ENCODE results near the gene CCNJL.

CCNJL gene

DNA sequence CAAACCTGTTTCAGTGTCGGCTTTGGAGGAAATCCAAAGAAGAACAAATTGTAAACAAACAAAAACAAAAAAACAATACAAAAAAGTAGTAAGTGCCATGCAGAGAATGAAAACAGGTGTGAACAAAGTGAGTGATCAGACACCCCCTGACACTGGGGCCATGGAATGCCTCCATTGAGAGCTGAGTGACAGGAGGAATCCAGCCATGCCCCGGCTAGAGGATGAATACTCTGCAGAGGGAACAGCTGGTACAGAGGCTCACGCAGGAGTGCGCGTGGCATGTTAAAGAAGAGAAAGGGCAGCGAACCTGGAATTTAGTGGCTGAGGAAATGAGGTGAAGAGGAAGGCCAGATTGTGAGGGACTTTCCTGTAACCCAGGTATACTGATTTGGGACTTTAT, 15.5 kb upstream of the CCNJL start:
- DNase-seq, result no peak

DNA sequence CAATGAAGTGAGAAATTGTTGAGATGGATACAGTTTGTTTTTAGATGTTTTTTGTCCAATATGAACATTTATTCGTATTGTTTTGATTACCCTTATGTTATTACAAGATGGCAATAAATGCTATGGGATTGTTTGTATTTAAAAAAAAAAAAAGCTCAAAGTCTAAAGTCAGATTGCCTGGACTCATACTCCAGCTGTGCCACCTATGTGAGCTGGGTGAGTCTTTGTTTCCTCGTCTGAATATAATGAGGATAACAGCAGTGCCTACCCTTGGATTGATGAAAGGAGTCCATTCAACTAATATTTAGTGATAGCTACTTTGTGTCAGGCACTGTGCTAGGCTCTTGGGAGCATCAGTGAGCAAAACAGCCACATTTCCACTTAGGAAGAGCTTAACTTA, 14.6 kb upstream of the CCNJL start:
- no peak for DNase-seq

DNA sequence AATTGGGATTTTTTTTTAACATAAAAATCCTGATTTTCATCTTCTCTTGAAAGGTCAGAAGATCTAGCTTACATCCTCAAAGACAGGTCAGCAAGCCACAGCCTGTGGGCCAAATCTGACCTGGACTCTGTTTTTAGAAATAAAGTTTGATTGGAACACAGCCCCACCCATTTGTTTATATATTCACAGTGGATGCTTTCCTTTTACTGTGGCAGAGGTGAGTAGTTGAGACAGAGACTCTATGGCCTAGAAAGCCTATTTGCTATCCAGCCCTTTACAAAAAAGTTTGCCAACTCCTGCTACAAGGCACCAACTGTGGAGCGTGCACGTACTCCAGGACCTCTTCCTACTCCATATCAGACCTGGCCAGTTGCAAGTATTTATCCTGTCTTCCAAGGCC, 13.4 kb upstream of the CCNJL start:
- no peak for DNase-seq

DNA sequence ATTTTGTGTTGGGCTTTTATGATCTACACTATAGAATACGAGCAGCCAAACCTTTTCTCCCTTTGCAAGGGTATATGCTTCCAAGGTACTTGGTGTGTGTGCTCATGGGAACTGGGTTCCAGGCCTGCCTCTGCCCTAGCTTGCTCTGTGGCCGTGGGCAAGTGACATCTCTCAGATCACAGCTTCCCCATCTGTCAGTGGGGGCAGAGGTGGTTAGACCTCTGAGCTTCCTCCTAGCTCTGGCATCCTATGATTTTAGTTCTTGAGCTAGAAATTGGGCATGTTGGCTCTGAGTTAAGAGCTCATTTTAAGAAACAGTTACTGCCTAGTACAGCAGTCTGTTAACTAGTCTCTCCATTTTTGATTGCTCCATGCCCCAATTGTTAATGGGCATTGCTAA, 12.5 kb upstream of the CCNJL start:
- no peak for DNase-seq

DNA sequence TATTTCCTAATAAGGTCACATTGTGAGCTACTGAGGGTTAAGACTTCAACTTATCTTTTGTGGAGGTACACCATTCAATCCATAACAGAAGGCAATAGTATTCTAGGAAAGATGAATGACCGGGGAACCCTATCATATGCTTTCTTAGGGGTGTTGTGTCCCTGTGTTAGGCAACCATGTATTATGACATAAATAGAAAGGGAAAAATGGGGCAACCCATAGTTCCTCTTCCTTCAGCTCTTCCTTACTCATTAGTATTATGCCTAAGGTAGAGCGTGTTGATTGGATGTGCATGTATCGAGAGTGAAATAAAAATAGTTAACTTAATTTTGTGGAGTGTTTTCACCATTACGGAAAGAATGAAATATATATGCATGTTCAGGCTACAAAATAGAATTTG, 6.0 kb upstream of the CCNJL start:
- no peak for DNase-seq

DNA sequence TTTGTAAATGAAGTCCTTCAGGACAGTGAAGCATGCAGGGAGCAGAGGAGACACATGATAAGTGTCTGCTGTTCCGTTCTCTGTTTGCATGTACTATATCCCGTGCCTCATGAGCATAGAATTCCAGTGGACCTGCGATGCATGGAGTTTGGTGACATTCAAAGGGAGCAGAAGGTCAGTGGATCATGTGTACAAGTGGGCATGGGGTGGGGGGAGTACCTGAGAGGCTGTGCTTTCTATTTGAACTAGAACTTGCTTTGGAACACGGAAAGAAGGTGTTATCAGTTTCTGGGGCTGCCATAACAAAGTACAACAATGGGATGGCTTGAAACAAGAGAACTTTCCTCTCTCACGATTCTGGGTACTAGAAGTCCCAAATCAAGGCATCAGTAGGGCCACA, 5.1 kb upstream of the CCNJL start:
- DNase-seq, result no peak

DNA sequence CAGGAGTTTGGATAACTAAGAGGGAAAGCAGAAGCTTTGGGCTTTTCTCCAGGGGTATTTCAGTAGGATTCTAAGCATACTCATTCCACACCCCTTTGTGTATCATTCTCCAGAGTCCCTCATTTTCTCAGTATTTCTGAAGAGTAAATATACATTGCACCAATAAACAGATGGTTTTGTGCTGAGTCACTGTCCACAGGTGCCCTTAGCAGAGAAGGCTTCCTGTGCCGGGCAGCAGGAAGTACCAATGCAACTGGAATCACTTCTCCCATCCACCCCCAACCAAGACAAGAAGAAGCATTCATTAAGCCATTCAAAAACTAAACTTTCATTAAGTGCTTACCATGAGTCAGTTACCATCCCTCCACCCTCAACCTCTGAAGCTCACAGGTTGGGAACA, 3.6 kb upstream of the CCNJL start:
- DNase-seq, result no peak

DNA sequence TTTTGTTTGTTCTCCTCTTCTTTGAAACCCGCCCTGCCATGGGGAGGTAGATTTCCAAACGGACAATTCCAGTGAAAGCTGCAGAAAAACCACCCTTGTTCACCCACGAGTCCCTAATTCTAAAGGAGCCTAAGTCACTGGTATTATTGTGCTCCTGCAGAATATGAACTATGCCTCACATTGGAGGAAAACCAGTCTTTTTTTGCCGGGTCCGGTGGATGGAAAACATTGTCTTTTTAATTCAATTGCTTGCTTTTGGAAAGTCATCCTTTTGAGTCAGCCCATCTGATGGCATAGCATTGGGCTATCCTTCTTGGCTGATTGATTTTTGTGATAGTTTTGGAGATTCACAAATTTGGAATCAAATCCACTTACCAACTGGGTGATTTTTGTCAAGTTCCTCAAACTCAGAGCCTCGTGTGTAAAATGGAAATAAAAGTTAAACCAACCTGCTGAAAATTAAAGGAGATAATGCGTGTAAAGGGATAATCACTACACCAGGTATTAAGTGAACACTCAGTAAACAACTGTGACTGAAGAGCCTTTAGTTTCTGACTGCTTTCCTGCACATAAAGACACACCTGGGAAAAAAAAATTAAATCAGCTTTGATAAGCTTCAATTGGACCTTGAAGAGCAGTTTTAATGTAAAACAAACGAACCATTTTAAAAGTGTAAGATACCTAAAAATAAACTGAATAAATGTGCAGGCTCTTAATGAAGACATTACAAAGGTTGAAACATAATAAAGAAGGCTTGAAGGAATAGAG, 780 bp upstream of the CCNJL start:
- DNase-seq, result no peak

DNA sequence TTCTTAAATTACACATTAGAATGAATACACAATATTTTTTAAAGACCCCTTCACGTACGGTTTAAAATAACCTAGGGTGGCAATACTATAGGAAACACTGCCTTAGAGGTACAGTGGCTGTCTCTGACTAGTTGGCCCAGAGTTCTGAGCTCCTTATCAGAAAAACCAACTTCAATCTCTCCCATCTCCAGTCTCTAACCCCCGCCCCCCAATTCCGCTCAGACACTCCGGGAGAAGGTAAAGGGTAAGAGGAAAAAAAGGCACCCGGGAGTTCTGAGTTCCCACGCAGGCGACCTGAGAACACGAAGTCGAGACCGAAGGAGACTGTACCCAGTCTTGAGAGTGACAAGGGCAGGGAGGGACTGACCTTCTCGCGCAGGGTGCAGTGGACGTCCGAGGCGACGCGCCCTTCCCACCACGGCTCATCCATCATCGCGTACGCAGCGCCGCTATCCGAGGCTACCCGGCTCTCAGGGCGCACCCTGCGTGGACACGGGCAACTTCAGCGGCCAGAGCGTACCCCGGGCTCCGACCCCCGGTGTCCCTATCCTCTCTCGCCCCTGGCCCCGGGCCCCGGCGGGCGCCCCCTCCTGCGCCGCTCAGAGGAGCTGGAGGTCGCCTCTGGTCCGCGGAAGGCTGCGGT, 752 bp downstream of the CCNJL start:
- no peak for DNase-seq

DNA sequence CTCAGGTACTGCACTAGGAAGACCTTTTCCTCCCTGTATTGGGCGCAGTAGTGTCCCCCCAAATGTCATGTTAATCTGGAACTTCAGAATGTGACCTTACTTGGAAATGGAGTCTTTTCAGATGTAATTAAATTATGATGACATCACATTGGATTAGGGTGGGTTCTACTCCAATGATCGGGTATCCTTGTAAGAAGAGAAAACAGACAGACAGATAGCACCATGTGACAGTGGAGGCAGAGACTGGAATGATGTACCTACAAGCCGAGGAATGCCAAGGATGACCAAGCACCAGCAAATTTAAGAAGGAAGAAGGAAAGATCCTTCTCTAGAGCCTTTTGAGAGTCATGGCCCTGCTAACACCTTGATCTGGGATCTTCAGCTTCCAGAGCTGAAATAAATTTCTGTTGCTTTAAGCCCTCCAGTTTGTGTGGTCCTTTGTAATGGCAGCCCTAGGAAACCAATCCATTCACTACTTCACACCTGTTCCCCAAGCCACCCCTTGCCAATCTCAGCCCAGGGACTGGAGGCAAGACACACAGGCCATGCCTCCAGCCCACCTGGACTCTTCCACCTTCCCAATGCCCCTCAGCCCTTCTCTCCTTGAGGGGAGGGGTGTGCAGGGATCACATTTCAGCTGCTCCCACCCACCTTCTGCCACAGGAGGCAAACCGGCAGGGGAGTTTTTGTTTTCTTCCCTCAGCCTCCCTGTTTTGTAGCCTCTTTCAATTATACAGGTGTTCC, 1.6 kb downstream of the CCNJL start:
- no peak for DNase-seq

DNA sequence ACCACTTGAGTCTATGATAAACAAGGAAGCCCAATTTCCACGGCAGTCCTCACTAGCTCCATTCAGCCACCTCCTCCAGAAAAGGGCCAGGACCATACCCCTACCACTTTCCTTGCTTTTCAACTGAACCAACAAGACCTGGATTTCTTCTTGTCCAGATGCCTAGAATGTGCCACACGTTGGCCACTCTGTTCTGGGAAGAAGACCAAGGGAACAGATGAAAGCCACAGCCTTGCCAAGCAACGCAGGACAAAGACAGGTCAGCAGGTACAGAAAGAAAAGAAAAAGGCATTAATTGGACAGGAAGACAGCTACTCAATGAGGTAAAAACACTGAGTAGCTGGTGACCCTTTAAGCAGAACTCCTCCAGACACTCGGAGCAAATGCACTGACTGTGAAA, 2.2 kb downstream of the CCNJL start:
- no peak for DNase-seq

DNA sequence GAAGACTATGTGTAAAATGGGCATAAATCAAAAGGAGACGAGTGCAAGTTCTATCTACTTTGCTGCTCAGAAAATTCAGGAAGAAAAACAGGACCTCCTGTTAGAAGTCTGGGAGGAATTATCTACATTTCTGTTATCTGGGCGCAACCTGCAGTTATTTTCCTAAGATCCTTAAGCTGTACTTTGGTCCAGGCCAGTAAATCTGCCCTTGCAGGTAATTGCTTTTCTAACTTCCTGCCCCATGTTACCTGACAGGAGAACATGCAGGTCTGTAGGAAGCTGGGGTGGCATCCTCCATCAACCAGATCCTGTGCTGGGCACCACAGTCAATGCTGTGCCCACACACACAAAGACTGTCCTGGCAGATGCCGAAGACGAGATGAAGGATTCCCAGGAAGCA, 5.7 kb downstream of the CCNJL start:
- DNase-seq, result no peak

DNA sequence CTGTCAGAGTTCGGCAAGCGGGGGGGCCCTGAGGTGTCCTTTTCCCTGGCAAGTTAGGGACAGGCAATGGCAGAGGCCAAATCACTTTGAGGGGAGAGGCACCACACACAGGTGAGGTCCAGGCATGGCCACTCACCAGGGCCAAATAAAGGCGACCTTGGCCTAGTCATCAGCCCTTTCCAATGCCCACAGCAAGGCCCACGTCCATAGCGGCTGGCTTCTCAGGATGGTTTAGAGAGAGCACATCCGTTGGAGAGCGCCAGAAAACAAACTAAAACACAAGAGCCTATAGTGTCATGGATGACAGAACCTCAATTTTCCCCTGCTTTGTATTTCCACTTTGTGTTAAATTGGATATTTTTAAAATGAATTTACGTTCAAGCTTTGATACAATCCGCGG, 7.0 kb downstream of the CCNJL start:
- DNase-seq, result no peak

DNA sequence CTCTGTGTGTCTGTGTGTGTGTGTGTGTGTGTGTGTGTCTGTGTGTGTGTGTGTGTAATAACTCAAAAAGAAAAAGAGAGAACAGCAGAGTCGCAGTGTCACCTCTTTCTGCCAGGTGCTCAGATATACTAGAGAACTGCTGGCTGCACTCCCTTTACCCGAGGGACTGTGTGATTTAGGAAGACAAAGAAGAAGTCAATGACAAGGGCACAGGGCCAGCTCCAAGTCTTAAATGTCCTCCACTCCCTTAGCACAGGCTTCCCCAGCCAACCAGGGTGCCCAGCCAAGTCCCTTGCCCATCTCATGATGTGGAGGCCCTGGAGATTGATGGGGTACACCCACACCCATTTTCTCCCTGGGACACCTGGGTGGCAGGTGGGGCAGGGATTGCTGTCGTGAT, 8.7 kb downstream of the CCNJL start:
- DNase-seq, result no peak

DNA sequence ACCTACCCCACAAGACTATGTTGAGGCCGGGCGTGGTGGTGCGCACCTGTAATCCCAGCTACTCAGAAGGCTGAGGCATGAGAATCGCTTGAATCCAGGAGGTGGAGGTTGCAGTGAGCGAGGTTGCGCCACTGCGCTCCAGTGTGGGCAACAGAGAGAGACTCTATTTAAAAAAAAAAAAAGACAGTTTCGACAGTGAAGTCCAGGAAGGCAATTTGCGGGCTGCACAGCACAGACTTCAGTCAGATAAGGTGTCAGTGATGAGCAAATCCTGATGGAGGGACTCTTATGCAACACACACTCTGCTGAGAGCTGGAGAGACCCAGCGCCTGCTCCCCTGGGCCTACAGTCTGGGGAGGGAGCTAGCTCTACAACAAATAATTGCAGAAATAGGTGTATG, 14.2 kb downstream of the CCNJL start:
- no peak for DNase-seq

DNA sequence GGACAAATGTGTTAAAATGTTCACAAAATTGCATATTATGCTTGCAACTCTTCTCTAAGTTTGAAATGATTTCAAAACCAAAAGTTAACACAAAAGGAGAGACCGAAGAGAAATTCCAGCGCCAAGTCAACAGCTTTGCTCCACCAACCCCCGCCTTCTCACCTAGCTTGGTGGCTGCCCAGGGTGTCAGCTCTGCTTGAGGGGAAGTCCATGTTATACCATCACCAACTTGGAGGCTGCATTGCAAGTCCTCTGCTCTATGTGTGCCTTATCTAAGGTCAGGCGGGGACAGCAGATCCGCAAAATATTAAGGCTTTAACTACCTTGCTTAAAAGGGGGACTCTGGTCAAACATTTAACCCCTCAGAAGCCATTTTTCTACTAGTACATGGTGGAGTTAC, 14.6 kb downstream of the CCNJL start:
- DNase-seq, result no peak

DNA sequence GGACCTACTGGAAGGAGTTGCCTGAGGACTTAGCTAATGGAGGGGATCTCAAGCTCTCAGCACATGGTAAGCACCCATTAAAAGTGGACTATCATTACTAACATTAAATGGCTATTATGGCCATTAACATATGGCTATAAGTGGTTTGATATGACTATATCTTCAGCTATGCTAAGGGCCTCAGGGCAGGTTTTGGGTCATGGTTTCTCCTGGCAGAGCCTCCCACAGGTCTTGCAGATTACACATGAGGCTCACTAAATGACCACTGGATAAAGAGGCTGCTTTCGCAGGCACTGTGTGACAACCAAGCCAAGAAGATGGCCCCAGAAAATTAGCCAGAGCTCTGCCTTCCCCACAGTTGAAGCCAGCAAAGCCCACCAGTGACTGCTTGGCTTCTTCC, 15.4 kb downstream of the CCNJL start:
- no peak for DNase-seq

DNA sequence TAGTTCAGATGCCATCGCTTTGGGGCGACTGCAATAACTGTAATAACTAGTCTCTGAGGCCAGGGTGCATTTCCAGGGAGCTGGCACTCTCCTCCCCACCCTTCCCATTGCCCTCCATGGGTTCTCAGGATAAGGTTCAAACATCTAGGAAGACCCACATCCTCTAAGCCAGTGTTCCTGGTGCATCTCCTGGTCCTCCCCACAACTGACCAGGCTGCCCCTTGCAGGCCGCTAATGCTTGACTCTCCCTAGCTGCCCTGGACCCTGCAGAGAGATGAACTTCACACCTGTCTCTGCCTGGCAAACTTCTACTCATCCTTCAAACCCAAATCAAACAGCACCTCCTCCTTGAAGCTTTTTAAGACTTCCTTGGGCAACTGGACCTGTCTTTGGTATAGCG, 15.9 kb downstream of the CCNJL start:
- no peak for DNase-seq

DNA sequence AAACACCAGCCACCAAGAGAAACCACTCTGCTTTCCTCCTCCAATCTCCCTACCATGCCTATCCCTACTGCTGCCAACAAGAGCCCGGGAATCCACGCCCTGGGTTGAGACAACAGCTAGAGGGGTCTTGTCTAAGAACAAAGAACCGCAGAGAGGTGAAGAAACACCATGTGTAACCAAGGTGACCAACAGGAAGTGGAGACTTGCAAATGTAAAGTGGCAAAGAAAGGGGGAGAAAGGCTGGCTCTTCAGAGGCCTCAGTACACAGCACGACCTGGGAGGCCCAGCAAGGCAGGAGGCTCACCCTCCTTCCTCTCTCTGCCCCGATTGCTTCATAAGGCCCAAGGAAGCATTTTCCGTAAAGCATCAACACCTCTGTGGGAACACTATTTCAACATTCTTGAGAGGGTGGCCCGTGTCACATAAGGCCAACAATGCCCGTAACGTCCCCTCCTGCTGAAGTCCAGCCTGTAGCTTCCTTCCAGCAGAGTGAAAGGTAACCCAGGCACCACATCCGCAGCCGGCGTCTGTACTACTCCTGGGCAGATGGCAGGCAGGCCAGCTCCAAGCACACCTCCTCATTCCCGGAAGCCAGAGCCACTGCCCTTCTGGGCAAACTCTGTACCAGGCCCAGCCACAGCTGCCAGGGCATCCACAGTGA, 18.3 kb downstream of the CCNJL start:
- DNase-seq, result no peak

DNA sequence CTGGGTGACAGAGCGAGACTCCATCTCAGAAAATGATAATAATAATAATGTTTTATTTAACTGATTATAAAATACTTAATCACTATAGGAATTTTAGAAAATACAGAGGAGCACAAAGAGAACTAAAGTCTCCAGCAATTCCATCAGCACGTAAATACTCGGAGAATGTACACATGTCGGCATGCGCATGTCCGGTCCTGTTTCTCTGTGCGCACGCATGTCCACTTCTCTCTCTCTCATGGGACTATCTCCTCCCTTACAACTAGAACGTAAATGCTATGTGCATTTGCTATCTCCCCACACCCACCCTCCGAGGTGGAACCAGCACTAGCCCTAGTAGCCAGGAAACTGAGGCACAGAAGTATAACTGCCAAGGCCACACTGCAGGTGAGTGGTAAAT, 19.0 kb downstream of the CCNJL start:
- no peak for DNase-seq

DNA sequence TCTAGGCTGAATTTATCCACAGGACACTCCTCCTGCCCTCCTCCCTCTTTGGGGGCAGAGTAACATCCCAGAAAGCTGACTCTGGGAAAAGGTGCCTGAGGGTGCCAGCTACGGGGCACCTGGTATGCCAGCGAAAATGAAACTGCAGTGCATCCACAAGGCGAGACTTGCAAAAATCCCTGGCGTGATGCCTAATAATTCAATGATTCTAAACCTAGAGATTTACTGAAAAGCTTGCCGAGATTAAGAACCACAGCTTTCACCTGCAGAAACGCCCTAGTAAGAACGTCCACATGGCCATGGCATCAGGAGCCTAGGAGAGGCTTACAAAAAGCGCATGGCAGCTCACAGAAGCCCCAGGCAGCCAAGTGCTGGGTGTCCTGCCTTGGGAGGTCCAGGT, 20.9 kb downstream of the CCNJL start:
- no peak for DNase-seq

DNA sequence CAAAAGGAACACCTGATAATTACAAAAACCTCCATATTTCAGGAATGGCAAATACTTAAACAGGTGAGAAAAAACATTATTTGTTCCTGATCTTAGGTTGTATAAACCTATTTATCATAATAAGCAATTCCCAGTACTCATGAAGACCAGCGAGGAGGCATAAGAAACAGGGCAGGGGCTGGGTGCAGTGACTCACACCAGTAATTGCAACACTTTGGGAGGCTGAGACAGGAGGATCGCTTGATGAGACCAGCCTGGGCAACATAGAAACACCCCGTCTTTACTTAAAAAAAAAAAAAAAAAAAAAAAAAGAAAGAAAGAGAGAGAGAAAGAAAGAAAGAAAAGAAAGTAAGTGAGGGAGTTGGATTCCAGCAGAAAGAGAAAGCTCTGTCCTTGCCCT, 21.6 kb downstream of the CCNJL start:
- DNase-seq, result no peak

DNA sequence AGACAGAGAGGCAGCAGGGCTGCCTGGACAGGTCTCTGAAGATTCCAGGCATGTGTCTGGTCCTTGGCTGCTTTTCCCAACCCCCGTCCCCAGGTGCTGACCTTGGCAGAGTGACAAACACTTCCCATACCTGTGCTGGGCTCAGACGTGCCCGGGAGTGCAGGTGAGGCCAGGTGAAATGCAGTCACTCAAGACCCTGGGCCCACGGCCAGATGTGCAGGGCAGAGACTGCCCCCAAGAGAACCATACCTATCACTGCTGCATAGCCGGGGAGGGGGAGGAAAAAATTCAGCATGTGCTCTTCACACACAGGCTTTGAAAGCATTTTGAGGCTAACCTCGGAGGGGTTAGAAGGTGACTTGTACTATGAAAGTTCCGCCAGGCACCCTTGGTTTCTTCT, 22.6 kb downstream of the CCNJL start:
- no peak for DNase-seq

DNA sequence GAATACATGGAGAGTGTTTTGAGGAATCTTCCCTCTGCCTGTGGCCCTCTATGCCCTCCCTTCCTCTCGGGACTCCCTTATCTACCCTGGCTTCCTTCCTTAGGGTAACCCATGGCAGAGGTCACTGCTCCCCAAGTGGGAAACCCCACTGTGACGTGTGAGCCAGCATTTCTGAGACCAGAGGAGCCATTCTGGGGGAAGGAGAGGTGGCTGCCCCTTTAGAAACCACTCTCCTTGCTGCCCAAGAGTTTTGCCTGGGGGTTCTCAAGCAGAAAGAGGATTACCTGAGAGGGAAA, 23.1 kb downstream of the CCNJL start:
- no peak for DNase-seq

Data from NCI-H187 treated with DMSO at 0.1 percent for 48 hours (cell line).